ENCODE results near the gene ZC3H13.

GRCh38 chr13:46062185-46062584, 9.6 kb upstream of the ZC3H13 start:
- TF ChIP-seq, protein P1, sequence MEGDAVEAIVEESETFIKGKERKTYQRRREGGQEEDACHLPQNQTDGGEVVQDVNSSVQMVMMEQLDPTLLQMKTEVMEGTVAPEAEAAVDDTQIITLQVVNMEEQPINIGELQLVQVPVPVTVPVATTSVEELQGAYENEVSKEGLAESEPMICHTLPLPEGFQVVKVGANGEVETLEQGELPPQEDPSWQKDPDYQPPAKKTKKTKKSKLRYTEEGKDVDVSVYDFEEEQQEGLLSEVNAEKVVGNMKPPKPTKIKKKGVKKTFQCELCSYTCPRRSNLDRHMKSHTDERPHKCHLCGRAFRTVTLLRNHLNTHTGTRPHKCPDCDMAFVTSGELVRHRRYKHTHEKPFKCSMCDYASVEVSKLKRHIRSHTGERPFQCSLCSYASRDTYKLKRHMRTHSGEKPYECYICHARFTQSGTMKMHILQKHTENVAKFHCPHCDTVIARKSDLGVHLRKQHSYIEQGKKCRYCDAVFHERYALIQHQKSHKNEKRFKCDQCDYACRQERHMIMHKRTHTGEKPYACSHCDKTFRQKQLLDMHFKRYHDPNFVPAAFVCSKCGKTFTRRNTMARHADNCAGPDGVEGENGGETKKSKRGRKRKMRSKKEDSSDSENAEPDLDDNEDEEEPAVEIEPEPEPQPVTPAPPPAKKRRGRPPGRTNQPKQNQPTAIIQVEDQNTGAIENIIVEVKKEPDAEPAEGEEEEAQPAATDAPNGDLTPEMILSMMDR (IDR thresholded peaks at IDR 0.05) = no peak
- no peak for TF ChIP-seq POLR2AphosphoS5 (IDR thresholded peaks at IDR 0.05; ENCODE audit: insufficient read depth in 1 of 2, low read depth in 1 of 2)

All from vagina (tissue), 2 donors.